HG02678 (cell line): Measurements from ENCODE around the gene WBP2.
A peak's percentile ranks its signal among the peaks of the same experiment; 100 is the strongest.

ENCODE experiments used
- ATAC-seq: cut with Tn5 transposase; IDR thresholded peaks from one replicate; pipeline ENCODE4 v1.9.1; 2021; ENCODE audit warnings: mild to moderate bottlenecking, moderate library complexity; ENCODE audit not compliant: unreplicated experiment

The WBP2 gene

DNA sequence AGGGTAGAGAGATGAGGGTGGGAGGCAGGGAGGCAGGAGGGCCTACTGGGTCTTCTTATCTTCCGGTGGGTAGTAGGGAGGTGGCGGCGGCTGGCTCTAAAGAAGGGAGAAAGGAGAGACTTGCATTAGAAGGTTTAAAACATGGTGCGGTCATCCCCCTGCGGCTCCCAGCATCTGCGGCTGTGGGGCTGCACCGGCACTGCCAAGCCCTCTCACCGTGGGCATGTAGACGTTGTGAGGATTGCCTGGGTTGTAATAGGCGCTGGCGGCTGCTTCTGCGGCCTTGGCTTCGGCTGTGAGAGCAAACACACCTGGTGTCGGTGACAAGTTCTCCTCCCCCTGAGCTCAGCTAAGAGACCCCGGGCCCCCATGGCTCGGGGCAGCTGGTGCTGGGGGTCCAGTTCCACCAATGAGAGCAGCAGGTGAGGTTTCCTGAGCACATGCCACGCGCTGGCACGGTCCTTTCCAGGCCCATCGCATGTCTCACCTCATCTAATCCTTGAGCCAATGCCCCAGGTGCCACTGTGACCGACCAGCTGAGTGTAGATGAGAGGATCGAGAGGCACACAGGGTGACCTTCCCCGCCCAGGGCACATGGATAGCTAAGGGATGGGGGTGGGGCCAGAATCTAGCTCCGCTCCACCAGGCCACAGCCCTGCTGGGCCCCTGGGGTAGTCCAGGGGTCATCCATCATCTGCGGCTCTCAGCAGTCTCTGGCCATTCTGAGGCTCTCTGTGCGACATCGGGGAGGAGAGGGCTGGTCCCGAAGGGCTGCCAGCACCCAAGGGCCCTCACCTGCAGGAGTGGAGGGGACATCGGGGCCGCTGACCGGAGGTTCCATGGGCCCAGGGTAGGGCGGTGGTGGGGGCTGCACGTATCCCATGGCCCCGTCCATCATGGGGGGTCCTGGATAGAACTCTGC is 8.2 kb downstream of the WBP2 start:
- ATAC-seq: no peak

DNA sequence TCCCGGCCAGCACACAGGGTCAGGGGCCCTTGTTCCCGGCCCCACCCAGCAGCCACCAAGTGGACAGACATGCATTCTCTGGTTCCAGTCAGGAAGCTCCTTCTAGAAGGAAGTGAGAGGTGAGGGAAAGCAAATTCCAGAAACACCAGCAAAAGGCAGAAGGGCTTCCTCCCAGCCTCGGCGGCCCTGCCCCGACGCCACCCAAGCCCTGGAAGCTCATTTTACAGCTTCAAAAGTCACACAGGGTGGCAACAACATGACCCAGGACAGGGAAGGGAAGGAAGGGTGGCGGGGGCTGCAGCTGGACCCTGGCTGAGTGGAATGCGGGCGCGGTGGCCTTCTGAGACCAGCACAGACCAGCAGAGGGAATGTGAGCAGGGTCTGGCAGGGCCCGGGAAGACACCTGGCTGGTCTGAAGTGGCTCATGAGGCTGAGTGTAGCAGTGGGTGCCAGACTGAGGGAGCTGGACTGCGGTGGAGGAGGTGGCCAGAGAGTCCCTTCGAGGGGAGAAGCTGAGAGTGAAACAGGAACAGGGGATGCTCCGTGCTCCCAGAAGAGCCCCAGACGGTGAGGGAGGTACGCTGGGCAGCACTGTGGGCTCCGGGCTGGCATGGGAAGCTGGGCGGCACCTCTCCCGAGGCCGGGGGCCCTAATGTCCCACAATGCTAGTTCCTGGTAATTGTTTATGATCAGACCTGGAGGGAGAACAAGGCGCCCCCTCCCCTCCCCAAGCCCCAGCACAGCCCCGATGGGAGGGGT is 9.0 kb downstream of the WBP2 start:
- ATAC-seq: no peak

DNA sequence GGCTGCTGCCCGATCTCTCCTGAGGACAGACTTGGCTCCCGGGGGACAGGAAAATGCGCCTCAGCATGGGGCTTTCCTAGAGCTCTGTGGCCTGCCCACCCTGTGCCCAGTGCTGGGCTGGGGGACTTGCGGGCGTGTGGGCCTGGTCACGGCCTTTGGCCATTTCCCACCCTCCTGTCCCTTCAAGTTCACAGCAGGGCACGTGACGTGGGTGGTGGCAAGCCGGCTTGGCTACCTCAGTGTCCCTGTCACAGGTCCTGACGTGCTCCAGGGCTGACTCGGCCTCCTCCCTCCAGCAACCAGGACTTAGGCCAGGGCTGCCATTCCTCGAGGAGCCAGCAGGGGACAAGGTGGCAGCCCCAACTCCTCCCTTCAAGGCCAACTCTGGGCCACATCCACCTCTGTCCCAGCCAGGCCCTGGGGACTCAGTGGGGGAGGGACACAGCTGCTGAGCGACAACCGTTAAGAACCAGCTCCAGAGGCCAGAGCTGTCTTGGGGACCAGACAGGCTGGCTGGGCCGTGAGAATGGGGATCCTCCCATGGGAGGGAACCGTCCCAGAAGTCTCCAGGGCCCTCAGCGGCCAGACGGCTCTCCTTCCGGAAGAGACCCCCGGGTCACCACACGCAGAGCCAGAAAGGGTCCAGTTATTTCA is 9.9 kb downstream of the WBP2 start:
- ATAC-seq: peak; percentile 77

DNA sequence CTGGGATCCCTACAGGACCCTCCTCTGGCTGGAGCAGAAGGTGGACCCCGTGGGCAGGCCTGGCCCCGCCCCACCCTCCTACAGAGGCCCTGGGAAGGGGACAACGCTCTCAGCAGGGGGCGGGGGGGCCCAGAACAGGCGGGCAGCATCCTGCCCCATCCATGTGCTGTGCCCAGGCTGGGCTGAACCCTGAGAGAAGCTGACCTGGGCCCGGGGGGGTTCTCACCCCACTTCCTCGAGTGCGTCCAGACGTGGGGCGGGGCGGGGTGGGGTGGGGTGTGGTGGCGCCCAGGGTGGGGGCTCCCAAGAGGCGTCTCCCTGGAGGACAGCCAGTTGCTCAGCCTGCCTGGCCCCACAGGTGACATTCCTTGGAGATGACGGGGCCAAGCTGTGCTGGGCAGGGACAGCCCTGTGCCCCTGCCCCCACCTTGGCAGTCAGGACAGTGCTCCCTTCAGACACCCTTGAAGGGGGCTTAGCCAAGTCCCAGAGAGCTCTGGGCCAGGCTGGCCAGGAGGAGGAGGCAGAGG is 10.5 kb downstream of the WBP2 start:
- ATAC-seq: no peak

DNA sequence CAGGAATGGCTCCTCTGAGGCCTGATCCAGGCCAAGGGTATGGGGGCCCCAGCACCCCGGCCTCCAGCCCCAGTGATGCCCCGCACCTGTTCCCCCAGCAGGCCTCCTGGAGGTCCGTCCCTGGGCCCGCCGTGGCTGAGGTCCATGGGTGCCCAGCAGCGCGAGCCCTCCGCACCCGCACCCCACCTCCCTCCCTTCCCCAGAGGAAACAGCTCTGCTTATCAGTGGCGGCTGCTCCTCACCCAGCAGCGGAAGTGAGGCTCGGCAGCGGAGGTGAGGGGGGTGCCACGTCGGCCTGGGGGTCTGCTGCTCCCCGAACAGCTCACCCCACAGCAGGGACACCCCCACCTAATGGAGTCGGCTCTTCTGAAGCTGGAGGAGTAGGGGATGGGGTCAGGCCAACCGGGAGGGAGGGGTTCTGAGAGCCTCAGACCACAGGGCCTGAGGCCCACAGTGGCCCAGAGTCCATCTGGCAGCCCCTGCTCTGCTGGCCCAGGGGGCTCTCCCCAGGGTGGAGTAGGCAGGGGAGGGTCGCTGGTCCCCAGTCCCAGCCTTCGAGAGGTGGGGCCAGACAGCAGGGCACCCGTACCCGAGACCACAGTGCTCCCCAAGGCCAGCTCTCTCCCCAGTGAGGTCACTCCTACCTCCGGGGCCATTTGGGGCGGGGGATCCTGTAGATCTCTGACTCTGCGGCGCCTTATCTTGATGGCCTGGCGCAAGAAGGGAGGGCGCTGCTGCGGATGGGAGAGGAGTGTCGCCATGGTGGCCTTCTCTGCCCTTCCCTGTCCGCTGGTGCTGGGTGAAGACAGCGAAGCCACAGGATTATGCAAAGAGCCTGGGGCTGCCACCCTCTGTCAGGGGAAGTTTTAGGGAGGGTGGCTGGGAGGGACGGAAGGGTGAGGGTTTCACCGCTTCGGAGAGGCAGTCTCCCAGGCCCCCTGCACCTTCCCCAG is 11.3 kb downstream of the WBP2 start, which contains the start of gene UNC13D:
Gene UNC13D, minus strand, starts transcription at position 828 of the 953 bp plus-strand sequence. Its CDS starts 67 bp downstream, at position 761.
- ATAC-seq: peak; percentile 37

DNA sequence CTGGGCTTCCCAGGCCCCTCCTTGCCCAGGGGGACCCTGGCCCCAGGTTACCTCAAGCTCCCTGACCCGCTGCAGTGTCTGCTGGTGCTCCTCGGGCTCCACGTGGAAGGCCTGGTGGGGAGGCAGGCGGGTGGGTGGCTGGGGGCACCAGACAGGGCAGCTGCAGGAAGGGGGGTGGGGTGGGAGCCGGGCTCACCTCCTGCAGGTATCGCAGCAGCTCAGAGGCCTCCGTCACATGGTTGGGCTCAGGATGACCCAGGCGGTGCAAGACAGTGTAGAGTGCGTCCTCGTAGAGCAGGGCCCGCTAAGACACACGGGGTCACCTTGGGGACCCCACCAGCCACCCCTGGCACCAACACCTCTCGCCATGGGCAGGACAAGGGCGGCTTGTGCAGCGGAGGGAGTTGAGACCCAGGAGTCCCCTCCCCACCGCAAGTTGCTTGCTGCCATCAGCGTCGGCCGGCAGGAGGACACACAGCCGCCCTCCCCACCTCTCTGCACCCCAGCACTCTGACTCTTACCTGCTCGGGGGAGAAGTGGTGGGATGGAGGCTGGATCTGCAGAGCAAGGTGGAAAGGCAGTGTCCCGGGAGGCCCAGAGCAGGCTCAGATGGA is 12.1 kb downstream of the WBP2 start:
- ATAC-seq: no peak

DNA sequence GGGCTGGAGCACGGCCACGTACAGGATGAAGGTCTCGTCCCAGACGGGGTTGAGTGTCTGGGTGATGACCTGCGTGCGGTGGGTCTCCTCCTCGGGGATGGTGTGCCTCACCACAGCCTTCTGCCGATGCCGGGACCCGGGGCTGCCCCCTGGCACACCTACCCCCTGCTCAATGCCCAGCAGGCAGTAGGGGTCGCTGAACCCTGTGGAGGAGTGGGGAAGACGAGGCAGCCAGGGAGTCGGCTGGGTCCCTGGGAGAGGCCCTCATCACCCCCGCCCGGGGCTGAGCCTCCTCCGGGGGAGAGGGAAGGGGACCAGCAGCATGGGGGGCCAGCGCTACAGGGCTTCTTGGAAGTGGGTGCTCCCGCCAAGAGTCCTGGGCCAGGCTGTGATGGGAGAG is 12.7 kb downstream of the WBP2 start:
- ATAC-seq: no peak

DNA sequence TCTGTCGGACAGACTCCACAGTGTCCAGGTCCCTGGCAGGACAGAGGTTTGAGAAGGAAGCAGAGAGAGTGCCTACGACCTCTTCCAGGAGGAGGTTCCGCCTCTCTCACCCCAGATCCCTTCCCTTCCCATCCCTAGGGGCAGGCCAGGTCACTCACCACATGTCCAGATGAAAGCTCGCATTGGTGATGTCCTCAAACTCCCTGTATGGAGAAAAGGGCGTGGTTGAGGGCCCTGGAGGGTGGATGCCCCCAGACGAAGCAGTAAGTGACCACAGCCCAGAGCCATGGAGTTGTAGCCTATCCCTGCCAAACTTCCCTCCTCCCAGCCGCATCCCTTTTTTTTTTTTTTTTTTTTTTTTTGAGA is 14.4 kb downstream of the WBP2 start:
- ATAC-seq: no peak

DNA sequence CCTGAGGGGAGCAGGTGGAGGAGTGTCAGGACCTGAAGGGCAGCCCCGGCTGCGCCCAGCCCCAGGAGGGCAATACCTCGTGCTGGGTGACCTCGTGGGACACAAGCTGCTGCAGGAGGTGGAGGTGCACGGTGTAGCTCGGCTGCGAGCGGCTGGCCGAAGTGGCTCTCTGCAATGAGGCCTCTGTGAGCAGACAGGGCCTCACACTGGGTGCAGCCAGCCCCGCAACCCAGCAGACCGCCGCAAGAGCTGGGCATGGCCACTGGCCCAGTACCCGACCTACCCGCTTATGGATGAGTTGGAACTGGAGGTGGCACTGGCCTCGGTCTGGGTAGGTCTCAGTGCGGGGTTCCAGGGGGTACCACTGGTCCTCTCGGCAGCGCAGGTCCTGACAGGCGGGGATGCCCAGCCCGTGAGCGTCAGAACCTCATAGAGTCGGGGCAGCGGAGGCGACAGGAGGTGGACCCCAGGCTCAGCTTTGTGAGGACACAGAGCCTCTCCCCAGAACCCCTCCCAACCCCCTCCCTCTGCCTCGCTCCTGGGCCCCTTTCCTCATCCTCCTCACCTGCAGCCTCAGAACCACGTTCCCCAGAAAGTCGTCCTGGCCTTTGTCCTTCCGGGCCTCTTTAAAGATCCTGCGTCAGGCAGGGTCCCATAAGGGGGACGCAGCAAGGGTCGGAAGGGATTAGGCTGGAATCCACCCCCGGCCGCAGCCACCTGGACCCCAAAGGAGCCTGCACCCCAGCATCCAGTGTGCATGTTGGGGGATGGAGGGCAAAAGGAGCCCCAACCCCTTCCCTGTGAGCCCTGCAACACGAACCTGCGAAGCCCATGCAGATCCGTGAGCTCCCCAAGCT is 15.0 kb downstream of the WBP2 start:
- ATAC-seq: no peak

DNA sequence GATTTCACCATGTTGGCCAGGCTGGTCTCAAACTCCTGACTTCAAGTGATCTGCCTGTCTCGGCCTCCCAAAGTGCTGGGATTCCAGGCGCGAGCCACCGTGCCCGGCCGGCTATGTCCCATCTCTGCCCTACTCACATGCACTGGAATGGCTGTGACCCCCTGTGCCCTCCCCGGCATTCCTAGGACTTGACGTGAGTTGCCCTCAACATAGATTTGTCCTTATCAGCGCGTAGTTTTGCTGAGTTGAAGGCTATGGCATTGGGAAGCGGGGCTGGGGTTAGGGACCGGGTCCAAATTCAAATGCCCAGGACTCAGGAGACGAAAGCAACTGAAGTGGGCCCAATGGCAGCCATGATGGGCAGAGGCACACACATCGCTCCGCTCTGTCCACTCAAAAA is 16.7 kb downstream of the WBP2 start:
- ATAC-seq: no peak

DNA sequence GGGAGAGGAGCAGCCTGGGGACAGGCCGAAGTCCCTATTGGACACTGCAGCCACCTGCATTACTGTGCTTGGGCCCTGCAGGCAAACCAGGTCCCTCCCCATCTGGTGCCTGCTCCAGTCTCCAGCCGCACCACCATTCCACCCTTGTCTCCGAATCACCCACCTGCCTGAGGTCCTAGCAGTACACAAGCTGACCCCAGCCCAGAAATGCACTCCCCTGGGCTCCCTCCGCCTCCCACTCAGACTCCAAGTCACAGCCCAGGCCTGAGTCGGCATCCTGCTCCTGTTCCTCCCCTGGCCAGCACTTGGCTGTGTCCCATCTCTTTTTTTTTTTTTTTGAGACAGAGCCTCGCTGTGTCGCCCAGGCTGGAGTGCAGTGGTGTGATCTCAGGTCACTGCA is 17.2 kb downstream of the WBP2 start:
- no peak for ATAC-seq

DNA sequence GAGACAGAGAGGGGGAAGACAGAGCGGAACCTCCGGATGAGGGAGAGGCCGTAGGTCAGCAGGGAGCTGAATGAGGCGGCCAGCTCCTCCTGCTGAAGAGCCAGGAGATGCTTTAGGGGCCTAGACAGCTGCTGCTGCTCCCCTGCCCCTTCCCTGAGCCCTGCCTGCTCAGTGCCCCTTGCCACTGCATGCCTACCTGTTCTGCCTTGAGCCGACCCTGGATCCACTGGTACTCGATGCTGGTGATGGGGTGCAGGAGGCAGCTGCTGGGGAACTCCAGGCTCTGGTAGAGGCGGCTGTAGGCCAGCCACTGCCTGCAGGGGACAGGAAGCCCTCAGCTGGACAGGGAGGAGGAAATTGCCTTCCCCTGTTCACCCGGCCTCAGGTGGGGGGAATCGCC is 18.5 kb downstream of the WBP2 start:
- no peak for ATAC-seq

DNA sequence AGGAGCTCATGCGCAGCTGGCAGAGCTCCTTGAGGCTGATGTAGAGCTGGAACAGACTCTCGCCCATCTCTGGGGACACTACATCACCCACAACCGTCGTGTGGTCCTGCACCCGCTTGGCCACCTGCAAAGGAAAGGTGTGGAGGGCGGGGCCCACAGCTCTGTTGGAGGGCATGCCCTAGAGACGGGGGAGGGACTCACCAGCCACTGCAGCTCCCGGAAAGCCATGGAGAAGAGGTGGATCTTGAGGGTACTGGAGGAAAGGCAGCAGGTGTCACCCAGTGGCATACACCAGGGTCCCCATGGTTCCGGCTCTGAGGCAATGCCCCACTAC is 19.5 kb downstream of the WBP2 start:
- ATAC-seq: no peak

DNA sequence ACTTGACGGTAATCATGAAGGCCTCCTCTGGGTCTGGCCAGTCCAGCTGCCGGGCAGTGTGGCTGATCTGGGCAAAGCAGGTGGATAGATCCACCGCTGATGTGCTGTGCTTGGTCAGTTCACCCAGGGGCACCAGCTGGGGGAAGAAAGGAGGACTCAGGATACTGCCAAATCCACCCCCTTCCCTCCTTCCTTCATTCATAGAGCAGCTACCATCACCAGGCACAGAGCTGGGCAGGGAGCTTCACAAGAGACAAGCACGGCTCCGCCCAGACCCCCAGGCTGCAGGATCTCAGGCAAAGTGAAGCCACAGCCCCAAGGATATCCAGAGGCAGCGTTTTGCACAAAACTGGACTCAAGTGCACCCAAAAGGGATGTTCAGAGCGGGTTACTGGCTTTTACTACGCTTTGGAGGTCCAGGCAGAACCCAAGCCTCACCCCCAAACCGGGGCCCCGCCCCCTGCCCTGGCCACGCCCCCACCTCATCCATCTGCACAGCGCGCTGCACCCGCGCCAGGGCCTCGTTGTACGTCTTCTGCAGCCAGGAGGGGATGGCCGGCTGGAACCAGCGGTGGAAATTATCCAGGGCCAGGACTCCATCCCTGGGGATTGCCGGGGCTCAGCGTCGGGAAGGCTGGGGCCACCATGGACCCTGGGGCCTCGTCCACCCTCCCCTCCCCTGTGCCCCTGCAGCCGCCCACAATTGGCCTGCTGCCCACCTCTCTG is 20.0 kb downstream of the WBP2 start:
- no peak for ATAC-seq

DNA sequence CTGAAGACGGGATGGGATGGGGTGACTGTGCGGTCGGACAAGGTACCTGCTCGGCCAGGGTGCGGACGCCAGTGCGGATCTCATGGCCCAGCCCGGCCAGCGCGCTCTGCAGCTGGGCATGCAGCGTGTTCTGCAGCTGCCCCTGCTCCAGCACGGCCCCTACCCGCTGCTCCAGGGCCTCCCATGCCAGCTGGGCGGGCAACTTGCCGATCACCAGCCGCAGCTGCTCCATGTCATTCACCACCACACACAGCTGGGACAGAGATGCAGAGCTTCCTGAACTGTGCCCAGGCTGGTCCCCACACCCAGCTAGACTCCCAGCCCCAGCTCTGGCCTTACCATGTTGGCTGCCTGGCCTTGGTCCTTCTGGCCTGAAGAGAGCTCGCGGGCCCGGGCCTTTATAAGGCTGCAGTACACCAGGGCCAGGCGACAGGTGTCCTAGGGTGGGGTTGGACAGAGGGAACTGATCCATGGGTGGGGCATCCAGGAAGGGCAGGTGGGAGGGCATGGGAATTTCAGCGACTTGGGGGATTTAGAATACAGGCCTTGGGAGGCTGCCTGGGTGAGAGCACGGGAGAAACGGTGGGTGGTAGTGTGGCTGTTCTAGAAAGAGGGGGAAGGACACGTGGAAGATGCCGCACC is 20.7 kb downstream of the WBP2 start:
- no peak for ATAC-seq

DNA sequence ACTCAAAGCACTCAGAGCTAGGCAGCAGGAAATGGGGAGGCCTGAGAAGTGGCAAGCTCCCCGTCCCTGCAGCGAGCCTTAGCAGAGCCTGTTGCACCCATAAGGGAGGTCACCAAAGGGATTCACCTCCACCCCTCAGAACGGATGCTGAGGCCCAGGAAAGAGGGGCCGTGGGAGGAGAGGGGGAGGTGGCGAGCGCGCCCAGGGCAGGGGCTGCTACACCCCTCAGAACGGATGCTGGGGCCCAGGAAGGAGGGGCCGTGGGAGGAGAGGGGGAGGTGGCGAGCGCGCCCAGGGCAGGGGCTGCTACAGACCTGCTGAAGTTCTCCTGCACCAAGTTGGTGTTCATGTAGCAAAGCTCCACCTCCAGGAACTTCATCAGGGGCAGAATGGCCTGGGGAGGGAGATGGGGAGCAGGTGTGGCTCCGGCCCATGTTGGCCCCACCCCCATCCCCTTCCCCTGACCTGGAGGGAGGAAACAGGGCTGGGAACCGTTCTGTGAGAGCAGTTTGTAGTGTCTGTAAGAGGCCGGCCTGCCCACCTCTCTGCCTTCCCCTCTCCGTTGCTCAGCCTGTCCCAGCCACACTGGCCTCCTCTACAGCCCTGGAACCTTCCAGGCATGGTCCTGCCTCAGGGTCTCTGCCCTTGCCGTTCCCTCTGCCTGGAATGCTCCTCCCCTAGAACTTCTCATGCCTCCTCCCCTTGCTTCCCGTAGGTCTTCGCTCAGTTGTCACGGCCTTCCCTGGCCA is 22.3 kb downstream of the WBP2 start:
- no peak for ATAC-seq

DNA sequence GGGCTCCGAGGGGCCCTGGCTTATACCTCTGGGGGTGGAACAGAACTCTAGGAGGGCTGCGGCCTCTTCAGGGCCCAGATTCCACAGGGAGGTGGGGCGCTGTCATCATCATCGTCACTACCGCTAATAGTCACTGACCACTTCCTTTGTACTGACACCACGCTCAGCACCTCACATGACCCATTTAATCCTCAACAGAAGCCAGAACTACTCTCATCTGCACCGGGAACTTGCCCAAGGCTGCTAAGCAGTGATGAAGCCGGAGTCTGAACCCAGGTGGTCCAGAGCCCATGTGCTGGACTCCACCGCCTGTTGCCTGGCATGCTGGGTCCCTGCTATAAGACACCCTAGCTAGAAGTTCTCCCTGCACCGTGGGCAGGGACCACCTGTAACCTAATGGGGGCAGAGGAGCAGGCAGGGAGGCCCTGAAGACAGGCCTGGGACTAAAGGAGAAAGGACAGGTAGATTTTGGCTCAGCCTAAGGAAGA is 22.9 kb downstream of the WBP2 start:
- ATAC-seq: no peak
